K562 (cell line): ENCODE results near the gene YBX3. TPM values are rescaled to one million over a fixed set of nuclear protein-coding genes. Genes with fewer than 3 reads are reported as not detected.

Experiments
- ATAC-seq: fragments of 200-7000 bp; cut with Tn5 transposase; 3 replicates; pipeline ENCODE4 v1.9.1; 2020; ENCODE audit warnings: moderate library complexity
- BruUV-seq: library from RNA; stranded (reverse); fragments of 400-500 nt; replicated peaks from 2 replicates; lab custom pipeline; 2021; lab: Mats Ljungman, UMichigan
- CTCF ChIA-PET: fragments of 300-600 bp; formaldehyde crosslinking; extraction: SDS; loops from one replicate; lab custom pipeline; 2021; ENCODE audit warnings: low intra/inter-chr PET ratio; lab: Yijun Ruan, JAX
- POLR2A ChIA-PET: fragments of 300-600, 350-650 bp; sonication (Branson Sonifier 250); formaldehyde crosslinking; extraction: SDS; loops from one replicate; lab custom pipeline; 2021; ENCODE audit warnings: antibody characterized with exemption, inconsistent platforms; lab: Yijun Ruan, JAX
- DNase-seq, 4 experiments: peaks; one replicate each; pipeline versions ENCODE4 v3.0.0 to v3.0.0-alpha.2; 2011 to 2018; ENCODE audit warnings: low spot score in 3 of 4, mixed read lengths in 3 of 4; ENCODE audit errors: extremely low read depth in 1 of 4
- FAIRE-seq: peaks from 2 replicates; lab custom pipeline; 2011; peaks lifted over from hg19 to GRCh38; lab: Jason Lieb, UNC
- H2AFZ ChIP-seq: 2 replicates; pipeline ENCODE4 v1.6.0; 2011; ENCODE audit warnings: low read depth, low read length, control low read depth, inconsistent platforms
- H3K27ac ChIP-seq: fragments of 200-600 bp; 3 replicates; pipeline ENCODE4 v1.8.0; 2011; ENCODE audit warnings: low read depth, mild to moderate bottlenecking, control low read depth, inconsistent platforms, low read length, moderate library complexity, mixed read lengths; ENCODE audit errors: extremely low read depth
- H3K27me3 ChIP-seq, 2 experiments: fragments of 300-600 bp in 1 of 2; 2 replicates in 1 of 2; 3 replicates in 1 of 2; pipeline versions ENCODE4 v1.6.0 to v1.8.0; 2011; ENCODE audit warnings: inconsistent platforms in 2 of 2, low read length in 2 of 2, mild to moderate bottlenecking in 1 of 2, mixed read lengths in 1 of 2, moderate library complexity in 1 of 2; ENCODE audit not compliant: control insufficient read depth in 2 of 2, insufficient read depth in 2 of 2
- H3K36me3 ChIP-seq: fragments of 300-600 bp; 3 replicates; pipeline ENCODE4 v1.8.0; 2011; ENCODE audit warnings: mild to moderate bottlenecking, low read length, inconsistent platforms; ENCODE audit not compliant: control insufficient read depth, insufficient read depth
- H3K4me1 ChIP-seq, 2 experiments: fragments of 200-600 bp in 1 of 2; replicated peaks in 1 of 2; 2 replicates in 1 of 2; 3 replicates in 1 of 2; pipeline versions ENCODE4 v1.5.1 to v1.8.0; 2011; ENCODE audit warnings: inconsistent platforms in 2 of 2, low read length in 2 of 2, mild to moderate bottlenecking in 1 of 2, mixed read lengths in 1 of 2, moderate library complexity in 1 of 2; ENCODE audit not compliant: control insufficient read depth in 2 of 2, insufficient read depth in 2 of 2
- H3K4me2 ChIP-seq: 2 replicates; pipeline ENCODE4 v1.6.1; 2011; ENCODE audit warnings: low read length, control low read depth, inconsistent platforms, mixed read lengths; ENCODE audit not compliant: insufficient read depth
- H3K4me3 ChIP-seq: fragments of 200-600 bp; sonication (generic), shearing (Covaris generic); 2 replicates; pipeline ENCODE4 v1.5.1; 2016; ENCODE audit warnings: control low read depth, inconsistent platforms
- H3K79me2 ChIP-seq: fragments of 200-600 bp; 3 replicates; pipeline ENCODE4 v1.8.0; 2011; ENCODE audit warnings: low read length, inconsistent platforms; ENCODE audit not compliant: control insufficient read depth, insufficient read depth
- H3K9ac ChIP-seq, 2 experiments: 2 replicates each; pipeline versions ENCODE4 v1.6.0 to v1.6.1; 2011; ENCODE audit warnings: low read depth in 2 of 2, low read length in 2 of 2, control low read depth in 1 of 2, inconsistent platforms in 1 of 2, mild to moderate bottlenecking in 1 of 2, mixed read lengths in 1 of 2; ENCODE audit not compliant: insufficient read depth in 1 of 2
- H3K9me1 ChIP-seq: one replicate; pipeline ENCODE4 v1.6.0; 2011; ENCODE audit warnings: inconsistent platforms, mild to moderate bottlenecking, low read length, moderate library complexity; ENCODE audit not compliant: control insufficient read depth, insufficient read depth
- H3K9me3 ChIP-seq: replicated peaks from 2 replicates; pipeline ENCODE4 v1.5.1; 2011; ENCODE audit warnings: low read depth, low read length, inconsistent platforms; ENCODE audit not compliant: control insufficient read depth, insufficient read depth
- H4K20me1 ChIP-seq: replicated peaks from 2 replicates; pipeline ENCODE4 v1.6.1; 2011; ENCODE audit warnings: low read length, inconsistent platforms, mixed read lengths; ENCODE audit not compliant: control insufficient read depth, insufficient read depth
- ATF7 ChIP-seq: fragments of 450-650 bp; IDR thresholded peaks from 2 replicates; pipeline ENCODE4 v1.7.1; 2014; ENCODE audit warnings: mild to moderate bottlenecking, moderate library complexity
- CSDE1 ChIP-seq, 2 experiments: fragments of 450-650 bp; IDR thresholded peaks; 2 replicates each; pipeline ENCODE4 v1.6.1; 2016; ENCODE audit warnings: mild to moderate bottlenecking in 1 of 2
- GATAD2A ChIP-seq: fragments of 450-650 bp; IDR thresholded peaks from 2 replicates; pipeline ENCODE4 v1.6.1; 2017
- PCBP2 ChIP-seq: fragments of 200-400 bp; formaldehyde crosslinking; IDR thresholded peaks from 2 replicates; pipeline ENCODE4 v1.6.1; 2018; ENCODE audit warnings: low read length, low read depth, mild to moderate bottlenecking, moderate library complexity; ENCODE audit not compliant: poor library complexity, severe bottlenecking
- PHTF2 ChIP-seq: fragments of 250-450 bp; sonication (Bioruptor Pico); IDR thresholded peaks from 2 replicates; pipeline ENCODE4 v1.5.0; 2021; ENCODE audit warnings: mild to moderate bottlenecking
- PPARD ChIP-seq: fragments of 250-450 bp; sonication (Bioruptor Pico); IDR thresholded peaks from 2 replicates; pipeline ENCODE4 v1.8.0; 2022; ENCODE audit warnings: inconsistent platforms, mild to moderate bottlenecking, moderate library complexity
- WGBS: fragments of 100-300 bp; shearing (Covaris generic); methylation state at CpG from one replicate; pipeline ENCODE4 v1.1.6; 2016; ENCODE audit warnings: low coverage, mixed read lengths; ENCODE audit not compliant: insufficient coverage; ENCODE audit errors: missing lambda C conversion rate; 5-methylcytosine and 5-hydroxymethylcytosine counted together
- in situ Hi-C: fragments of 300-500 bp; cut with MboI; formaldehyde crosslinking; loops from 4 replicates; pipeline ENCODE4 v1.15.0; 2018; ENCODE audit warnings: inconsistent platforms, mixed read lengths
- intact Hi-C: fragments of 100-400 bp; cut with micrococcal nuclease; formaldehyde crosslinking; loops from 2 replicates; pipeline ENCODE4 v1.14.2; 2022
- polyA plus RNA-seq, 8 experiments: library from polyadenylated mRNA; depleted of rRNA in 4 of 8; stranded (reverse) in 5 of 8; unstranded in 3 of 8; fragments of >200 nt; fragmentation: Nextera tagmentation in 2 of 8; fragmentation: Illumina TruSeq in 1 of 8; extraction: Ambion mirVana in 2 of 8; extraction: Trizol in 1 of 8; gene quantifications; 2 replicates each; pipeline versions ENCODE4 v1.2.1 to v1.2.3, GENCODE V29; 2011 to 2014; ENCODE audit warnings: inconsistent platforms in 1 of 8, missing spikeins in 1 of 8
- total RNA-seq, 7 experiments: library from RNA; depleted of rRNA in 6 of 7; stranded (reverse); fragments of >200 nt in 6 of 7; fragmentation: Illumina TruSeq in 2 of 7; extraction: Trizol in 2 of 7; gene quantifications; 2 replicates each; pipeline versions ENCODE4 v1.2.1 to v1.2.3, GENCODE V29; 2011 to 2021; ENCODE audit warnings: low replicate concordance in 1 of 7
- TF ChIP-seq, protein P1 (sequence below): fragments of 200-800 bp; sonication (Bioruptor generic); IDR thresholded peaks from 2 replicates; pipeline ENCODE4 v1.6.1; 2017; ENCODE audit warnings: missing genetic modification characterization, missing compliant biosample characterization
- TF ChIP-seq, protein P2 (sequence below): sonication (generic); formaldehyde crosslinking; IDR thresholded peaks from 2 replicates; pipeline ENCODE4 v1.8.1; 2023; ENCODE audit warnings: missing genetic modification reagents, mild to moderate bottlenecking, borderline replicate concordance

The YBX3 gene
- total and polyA plus RNA-seq, 9 of the 15 experiments (the other 6 are each of a cell fraction or from before 2014, with no cell fraction given) = 47.0 to 239 (median 81.5) TPM

DNA sequence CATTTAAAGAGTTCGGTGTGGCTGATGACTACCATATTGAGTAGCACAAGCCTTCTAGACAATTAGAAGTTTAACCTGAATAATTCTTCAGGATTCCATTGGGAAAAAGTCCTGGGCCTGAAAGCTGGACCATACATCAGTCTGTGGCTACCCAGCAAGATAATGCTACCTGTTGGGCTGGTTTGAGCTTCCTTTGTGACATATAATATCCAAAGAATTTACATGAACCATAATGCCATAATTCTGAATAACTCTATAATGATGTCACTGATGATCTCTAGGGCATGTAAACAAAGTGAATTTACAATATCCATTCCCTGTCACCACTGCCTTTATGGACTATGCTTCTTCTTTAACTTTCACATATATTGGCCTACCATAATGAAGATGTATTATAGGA, 3.8 kb upstream of the YBX3 start:
- intact Hi-C loops = no loop called here
- ATAC-seq = no peak
- H3K27ac ChIP-seq = no peak overlapping the region
- H3K4me2 ChIP-seq = no peak overlapping the region
- H2AFZ ChIP-seq = no peak overlapping the region
- no peaks in the 10 kb centered on the region for H3K27me3 ChIP-seq
- H3K36me3 ChIP-seq = no peaks in the 10 kb centered on the region
- no peak for FAIRE-seq
- 0 out of 2 replicates have a peak, but pooled peaks cover 2% of the 10 kb centered on the region for H4K20me1 ChIP-seq
- peaks cover 17% of the 10 kb centered on the region for H3K79me2 ChIP-seq
- no TSS peak for BruUV-seq
- DNase-seq = no peak
- no peaks in the 10 kb centered on the region for H3K9me1 ChIP-seq
- ChIA-PET POLR2A (no interaction called here), CTCF (no interaction called here)
- in situ Hi-C loops = no loop called here
- no peaks in the 10 kb centered on the region for H3K9me3 ChIP-seq
- H3K9ac ChIP-seq = no peak overlapping the region
- no peaks in the 10 kb centered on the region for H3K4me1 ChIP-seq
- 73% methylated on average over 1 of the region's 1 CpG for WGBS
- H3K4me3 ChIP-seq = no peak overlapping the region
- TF ChIP-seq GATAD2A (no peak), PPARD (no peak), PHTF2 (CRISPR knock-in tag) (no peak), PCBP2 (no peak), ATF7 (no peak), CSDE1 (IDR thresholded peaks at IDR 0.05) (no peak)
- TF ChIP-seq, protein P1, sequence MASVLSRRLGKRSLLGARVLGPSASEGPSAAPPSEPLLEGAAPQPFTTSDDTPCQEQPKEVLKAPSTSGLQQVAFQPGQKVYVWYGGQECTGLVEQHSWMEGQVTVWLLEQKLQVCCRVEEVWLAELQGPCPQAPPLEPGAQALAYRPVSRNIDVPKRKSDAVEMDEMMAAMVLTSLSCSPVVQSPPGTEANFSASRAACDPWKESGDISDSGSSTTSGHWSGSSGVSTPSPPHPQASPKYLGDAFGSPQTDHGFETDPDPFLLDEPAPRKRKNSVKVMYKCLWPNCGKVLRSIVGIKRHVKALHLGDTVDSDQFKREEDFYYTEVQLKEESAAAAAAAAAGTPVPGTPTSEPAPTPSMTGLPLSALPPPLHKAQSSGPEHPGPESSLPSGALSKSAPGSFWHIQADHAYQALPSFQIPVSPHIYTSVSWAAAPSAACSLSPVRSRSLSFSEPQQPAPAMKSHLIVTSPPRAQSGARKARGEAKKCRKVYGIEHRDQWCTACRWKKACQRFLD (CRISPR knock-in tag) = no peak
- TF ChIP-seq, protein P2, sequence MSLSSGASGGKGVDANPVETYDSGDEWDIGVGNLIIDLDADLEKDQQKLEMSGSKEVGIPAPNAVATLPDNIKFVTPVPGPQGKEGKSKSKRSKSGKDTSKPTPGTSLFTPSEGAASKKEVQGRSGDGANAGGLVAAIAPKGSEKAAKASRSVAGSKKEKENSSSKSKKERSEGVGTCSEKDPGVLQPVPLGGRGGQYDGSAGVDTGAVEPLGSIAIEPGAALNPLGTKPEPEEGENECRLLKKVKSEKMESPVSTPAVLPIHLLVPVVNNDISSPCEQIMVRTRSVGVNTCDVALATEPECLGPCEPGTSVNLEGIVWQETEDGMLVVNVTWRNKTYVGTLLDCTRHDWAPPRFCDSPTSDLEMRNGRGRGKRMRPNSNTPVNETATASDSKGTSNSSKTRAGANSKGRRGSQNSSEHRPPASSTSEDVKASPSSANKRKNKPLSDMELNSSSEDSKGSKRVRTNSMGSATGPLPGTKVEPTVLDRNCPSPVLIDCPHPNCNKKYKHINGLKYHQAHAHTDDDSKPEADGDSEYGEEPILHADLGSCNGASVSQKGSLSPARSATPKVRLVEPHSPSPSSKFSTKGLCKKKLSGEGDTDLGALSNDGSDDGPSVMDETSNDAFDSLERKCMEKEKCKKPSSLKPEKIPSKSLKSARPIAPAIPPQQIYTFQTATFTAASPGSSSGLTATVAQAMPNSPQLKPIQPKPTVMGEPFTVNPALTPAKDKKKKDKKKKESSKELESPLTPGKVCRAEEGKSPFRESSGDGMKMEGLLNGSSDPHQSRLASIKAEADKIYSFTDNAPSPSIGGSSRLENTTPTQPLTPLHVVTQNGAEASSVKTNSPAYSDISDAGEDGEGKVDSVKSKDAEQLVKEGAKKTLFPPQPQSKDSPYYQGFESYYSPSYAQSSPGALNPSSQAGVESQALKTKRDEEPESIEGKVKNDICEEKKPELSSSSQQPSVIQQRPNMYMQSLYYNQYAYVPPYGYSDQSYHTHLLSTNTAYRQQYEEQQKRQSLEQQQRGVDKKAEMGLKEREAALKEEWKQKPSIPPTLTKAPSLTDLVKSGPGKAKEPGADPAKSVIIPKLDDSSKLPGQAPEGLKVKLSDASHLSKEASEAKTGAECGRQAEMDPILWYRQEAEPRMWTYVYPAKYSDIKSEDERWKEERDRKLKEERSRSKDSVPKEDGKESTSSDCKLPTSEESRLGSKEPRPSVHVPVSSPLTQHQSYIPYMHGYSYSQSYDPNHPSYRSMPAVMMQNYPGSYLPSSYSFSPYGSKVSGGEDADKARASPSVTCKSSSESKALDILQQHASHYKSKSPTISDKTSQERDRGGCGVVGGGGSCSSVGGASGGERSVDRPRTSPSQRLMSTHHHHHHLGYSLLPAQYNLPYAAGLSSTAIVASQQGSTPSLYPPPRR = no peak
